Ascending aorta (tissue), 2 donors: ENCODE results near the gene CTCFL. TPM values are rescaled to one million over a fixed set of nuclear protein-coding genes. Genes with fewer than 3 reads are reported as not detected.

Experiments used
- DNase-seq, 2 donors: peaks; one replicate each; pipeline ENCODE4 v3.0.0-alpha.2; 2019; ENCODE audit warnings: low spot score in 2 of 2
- H3K27ac ChIP-seq, 2 donors: fragments of 200-600 bp; sonication (generic); one replicate each; pipeline ENCODE4 v1.5.1; 2016 to 2017; ENCODE audit warnings: mild to moderate bottlenecking in 1 of 2
- H3K27me3 ChIP-seq: fragments of 200-600 bp; sonication (generic); one replicate; pipeline ENCODE4 v1.5.1; 2017
- H3K36me3 ChIP-seq, 2 donors: fragments of 200-600 bp; sonication (generic); one replicate each; pipeline ENCODE4 v1.5.1; 2016
- H3K4me1 ChIP-seq, 2 donors: fragments of 200-600 bp; sonication (generic); one replicate each; pipeline ENCODE4 v1.5.1; 2016 to 2017; ENCODE audit warnings: mild to moderate bottlenecking in 1 of 2
- H3K4me3 ChIP-seq, 2 donors: fragments of 200-600 bp; sonication (generic); one replicate each; pipeline ENCODE4 v1.5.1; 2016 to 2017; ENCODE audit warnings: mild to moderate bottlenecking in 1 of 2
- H3K9me3 ChIP-seq, 2 donors: fragments of 200-600 bp; sonication (generic); one replicate each; pipeline ENCODE4 v1.5.1; 2016
- intact Hi-C: fragments of 100-400 bp; cut with DNase I; formaldehyde crosslinking; loops from one replicate; pipeline ENCODE4 v1.15.1; 2023
- total RNA-seq: library from RNA; depleted of rRNA; stranded (reverse); fragments of >200 nt; gene quantifications from one replicate; pipeline ENCODE4 v1.1.0, GENCODE V29; 2016
- TF ChIP-seq, protein P1 (sequence below), 3 experiments: fragments of 200-600 bp in 2 of 3; fragments of 450-650 bp in 1 of 3; sonication (generic) in 2 of 3; IDR thresholded peaks; one replicate each; pipeline ENCODE4 v1.5.1; 2016 to 2019; ENCODE audit warnings: antibody characterized with exemption in 3 of 3, mild to moderate bottlenecking in 1 of 3, moderate library complexity in 1 of 3

CTCFL gene
- total RNA-seq, 1 donor from 2014 or later = not detected

DNA sequence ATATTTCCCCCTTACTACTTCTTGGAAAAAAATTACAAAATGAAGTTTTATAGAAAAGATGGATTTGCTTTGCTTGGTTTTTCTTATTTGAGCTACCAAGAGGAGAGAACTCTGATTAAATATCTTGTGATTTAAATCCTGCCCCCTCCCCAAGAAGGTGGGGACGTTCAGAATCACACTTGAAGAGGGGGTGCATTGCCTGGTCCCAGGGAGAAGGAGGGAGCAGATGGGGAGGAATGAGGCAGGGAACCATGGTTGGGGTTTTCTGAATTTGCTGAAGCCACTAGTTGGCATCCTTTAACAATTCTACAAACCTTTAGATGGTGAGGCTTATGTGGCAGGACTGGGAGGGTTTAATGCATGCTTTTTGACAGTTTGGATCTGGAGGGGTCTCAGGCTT, 41.5 kb upstream of the CTCFL start:
- TF ChIP-seq, protein P1, sequence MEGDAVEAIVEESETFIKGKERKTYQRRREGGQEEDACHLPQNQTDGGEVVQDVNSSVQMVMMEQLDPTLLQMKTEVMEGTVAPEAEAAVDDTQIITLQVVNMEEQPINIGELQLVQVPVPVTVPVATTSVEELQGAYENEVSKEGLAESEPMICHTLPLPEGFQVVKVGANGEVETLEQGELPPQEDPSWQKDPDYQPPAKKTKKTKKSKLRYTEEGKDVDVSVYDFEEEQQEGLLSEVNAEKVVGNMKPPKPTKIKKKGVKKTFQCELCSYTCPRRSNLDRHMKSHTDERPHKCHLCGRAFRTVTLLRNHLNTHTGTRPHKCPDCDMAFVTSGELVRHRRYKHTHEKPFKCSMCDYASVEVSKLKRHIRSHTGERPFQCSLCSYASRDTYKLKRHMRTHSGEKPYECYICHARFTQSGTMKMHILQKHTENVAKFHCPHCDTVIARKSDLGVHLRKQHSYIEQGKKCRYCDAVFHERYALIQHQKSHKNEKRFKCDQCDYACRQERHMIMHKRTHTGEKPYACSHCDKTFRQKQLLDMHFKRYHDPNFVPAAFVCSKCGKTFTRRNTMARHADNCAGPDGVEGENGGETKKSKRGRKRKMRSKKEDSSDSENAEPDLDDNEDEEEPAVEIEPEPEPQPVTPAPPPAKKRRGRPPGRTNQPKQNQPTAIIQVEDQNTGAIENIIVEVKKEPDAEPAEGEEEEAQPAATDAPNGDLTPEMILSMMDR (IDR thresholded peaks at IDR 0.05) = no peak
- Histone ChIP-seq H3K27ac (no peak overlapping the region), H3K36me3 (no peaks in the 10 kb centered on the region), H3K4me3 (no peak overlapping the region), H3K4me1 (no peaks in the 10 kb centered on the region), H3K27me3 (no peaks in the 10 kb centered on the region), H3K9me3 (no peaks in the 10 kb centered on the region)
- intact Hi-C loops = no loop called here
- no peak for DNase-seq

DNA sequence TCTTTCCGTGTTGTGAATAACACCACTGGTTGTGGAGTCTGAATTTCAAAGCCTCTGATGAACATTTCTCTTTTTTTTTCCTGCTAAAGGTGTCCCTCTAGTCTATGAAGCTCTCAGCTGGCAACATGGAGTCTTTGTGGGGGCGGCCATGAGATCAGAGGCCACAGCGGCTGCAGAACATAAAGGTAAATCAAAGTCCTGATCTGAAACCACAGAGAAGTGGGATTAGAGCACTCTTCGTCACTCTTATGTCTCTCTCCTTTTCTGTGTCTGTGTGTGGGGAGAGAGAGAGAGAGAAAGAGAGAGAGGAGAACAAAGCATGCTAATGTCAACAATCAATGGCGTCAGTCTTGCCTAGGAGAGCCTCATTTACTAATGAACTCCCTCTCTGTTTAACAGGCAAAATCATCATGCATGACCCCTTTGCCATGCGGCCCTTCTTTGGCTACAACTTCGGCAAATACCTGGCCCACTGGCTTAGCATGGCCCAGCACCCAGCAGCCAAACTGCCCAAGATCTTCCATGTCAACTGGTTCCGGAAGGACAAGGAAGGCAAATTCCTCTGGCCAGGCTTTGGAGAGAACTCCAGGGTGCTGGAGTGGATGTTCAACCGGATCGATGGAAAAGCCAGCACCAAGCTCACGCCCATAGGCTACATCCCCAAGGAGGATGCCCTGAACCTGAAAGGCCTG, 40.2 kb upstream of the CTCFL start:
- no peaks in the 10 kb centered on the region for H3K9me3 ChIP-seq
- H3K27me3 ChIP-seq = no peaks in the 10 kb centered on the region
- H3K4me3 ChIP-seq = no peak overlapping the region
- TF ChIP-seq, protein P1 (IDR thresholded peaks at IDR 0.05) = no peak
- no peak for DNase-seq
- no peaks in the 10 kb centered on the region for H3K4me1 ChIP-seq
- H3K27ac ChIP-seq = no peak overlapping the region
- H3K36me3 ChIP-seq = no peaks in the 10 kb centered on the region
- intact Hi-C loops = no loop called here

DNA sequence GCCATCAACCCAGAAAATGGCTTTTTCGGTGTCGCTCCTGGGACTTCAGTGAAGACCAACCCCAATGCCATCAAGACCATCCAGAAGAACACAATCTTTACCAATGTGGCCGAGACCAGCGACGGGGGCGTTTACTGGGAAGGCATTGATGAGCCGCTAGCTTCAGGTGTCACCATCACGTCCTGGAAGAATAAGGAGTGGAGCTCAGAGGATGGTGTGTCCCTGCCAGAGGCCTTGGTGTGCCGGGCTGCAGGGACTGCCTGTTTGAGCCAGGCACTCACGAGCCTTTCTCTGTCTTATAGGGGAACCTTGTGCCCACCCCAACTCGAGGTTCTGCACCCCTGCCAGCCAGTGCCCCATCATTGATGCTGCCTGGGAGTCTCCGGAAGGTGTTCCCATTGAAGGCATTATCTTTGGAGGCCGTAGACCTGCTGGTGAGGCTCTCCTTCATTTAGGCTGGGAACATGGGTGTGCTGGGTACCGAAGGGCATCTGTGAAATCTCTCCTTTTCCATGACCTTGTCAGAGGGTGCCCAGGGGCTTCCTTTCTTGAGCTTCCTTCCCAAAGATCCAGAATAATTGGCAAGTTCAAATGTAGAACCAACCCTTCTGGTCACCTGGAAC, 39.4 kb upstream of the CTCFL start:
- intact Hi-C loops = no loop called here
- H3K4me1 ChIP-seq = no peaks in the 10 kb centered on the region
- H3K27ac ChIP-seq = no peak overlapping the region
- H3K4me3 ChIP-seq = no peak overlapping the region
- H3K9me3 ChIP-seq = no peaks in the 10 kb centered on the region
- DNase-seq = no peak
- TF ChIP-seq, protein P1 (IDR thresholded peaks at IDR 0.05) = no peak
- no peaks in the 10 kb centered on the region for H3K27me3 ChIP-seq
- H3K36me3 ChIP-seq = no peaks in the 10 kb centered on the region

DNA sequence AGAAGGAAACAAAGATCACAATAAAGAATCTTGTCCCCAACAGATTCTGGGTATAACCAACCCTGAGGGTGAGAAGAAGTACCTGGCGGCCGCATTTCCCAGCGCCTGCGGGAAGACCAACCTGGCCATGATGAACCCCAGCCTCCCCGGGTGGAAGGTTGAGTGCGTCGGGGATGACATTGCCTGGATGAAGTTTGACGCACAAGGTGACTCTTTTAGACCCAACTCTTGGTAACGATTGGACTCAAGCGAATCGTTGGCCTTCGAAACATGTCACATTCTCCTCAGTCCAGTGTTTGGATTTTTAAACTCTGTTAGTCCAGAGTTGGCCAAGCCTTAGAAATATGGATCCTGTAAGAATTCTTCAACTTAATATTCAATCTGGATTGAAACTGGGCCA, 38.6 kb upstream of the CTCFL start:
- no peak for DNase-seq
- Histone ChIP-seq H3K4me3 (no peak overlapping the region), H3K4me1 (no peaks in the 10 kb centered on the region), H3K27me3 (no peaks in the 10 kb centered on the region), H3K9me3 (no peaks in the 10 kb centered on the region), H3K36me3 (no peaks in the 10 kb centered on the region), H3K27ac (no peak overlapping the region)
- TF ChIP-seq, protein P1 (IDR thresholded peaks at IDR 0.05) = no peak
- intact Hi-C loops = no loop called here

DNA sequence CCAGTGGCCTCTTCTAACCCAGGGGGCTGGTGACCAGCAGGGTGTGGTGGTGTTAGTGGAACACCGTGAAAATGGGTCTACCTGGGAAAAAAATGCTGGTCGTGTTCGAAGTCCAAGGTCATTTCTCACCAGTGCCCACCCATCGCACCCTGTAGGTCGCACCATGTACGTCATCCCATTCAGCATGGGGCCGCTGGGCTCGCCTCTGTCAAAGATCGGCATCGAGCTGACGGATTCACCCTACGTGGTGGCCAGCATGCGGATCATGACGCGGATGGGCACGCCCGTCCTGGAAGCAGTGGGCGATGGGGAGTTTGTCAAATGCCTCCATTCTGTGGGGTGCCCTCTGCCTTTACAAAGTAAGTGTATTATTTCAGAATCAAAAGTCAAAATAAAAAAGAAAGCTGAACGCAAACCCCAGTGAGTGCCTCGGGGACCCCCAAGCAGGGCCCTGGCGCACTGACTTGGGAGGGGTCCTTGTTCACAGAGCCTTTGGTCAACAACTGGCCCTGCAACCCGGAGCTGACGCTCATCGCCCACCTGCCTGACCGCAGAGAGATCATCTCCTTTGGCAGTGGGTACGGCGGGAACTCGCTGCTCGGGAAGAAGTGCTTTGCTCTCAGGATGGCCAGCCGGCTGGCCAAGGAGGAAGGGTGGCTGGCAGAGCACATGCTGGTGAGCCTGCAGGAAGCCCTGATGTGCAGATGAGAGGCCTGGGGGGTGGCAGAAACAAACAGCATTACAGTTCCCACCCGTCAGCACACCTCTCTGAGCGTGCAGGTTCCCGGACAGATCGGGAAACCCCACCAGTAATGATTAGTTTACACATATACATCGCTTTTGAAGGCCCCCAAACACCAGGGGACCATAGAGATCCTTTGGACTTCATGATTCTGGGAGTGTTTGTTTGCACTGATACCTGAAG, 37.9 kb upstream of the CTCFL start:
- Histone ChIP-seq H3K36me3 (no peaks in the 10 kb centered on the region), H3K27ac (no peak overlapping the region), H3K9me3 (no peaks in the 10 kb centered on the region), H3K4me1 (no peaks in the 10 kb centered on the region), H3K4me3 (no peak overlapping the region), H3K27me3 (no peaks in the 10 kb centered on the region)
- intact Hi-C loops = no loop called here
- TF ChIP-seq, protein P1 (IDR thresholded peaks at IDR 0.05) = no peak
- DNase-seq = no peak
